GM21447 (cell line): ENCODE results near the gene RFX2.
"Not testable (repeated sequence)": the region's sequence is repeated elsewhere in the genome, so short reads cannot be mapped to it uniquely, and the experiment has no call there.

Experiments
- ATAC-seq: cut with Tn5 transposase; IDR thresholded peaks from one replicate; pipeline ENCODE4 v1.9.1; 2021; ENCODE audit not compliant: unreplicated experiment

RFX2 gene

DNA sequence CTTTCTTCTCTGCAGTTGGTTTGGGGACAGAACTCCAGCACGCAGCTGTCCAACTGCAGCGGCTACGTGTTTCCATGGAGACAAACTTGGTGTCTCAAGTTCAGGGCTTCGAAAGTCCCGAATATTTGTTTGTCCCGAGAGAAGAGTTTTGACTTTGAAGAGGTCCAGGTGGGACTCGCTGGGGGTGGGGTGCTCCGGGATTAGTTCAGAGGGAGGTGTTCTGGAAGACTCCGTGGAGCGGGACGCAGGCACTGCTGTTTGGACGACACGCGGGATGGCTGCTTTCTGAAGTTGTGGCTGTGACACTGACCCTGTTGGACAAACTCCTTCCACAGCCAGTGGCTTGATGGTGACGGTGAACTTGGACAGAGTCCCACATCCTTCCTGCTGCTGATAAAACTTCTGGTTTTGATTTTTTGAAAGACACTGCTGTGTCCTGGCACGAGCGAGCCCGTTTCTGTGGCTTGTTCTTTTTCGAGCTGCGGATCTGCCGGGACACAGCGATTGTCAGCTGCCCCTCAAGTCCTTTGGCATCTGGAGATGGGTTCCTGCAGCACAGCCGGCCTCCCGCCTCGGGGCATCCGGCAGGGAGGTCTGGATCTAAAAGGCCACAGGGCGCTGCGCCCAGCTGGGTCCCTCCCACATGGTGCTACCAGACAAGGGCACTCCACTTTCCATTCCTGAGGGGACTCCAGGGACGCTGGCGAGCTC, 116.5 kb downstream of the RFX2 start:
- ATAC-seq = no peak

DNA sequence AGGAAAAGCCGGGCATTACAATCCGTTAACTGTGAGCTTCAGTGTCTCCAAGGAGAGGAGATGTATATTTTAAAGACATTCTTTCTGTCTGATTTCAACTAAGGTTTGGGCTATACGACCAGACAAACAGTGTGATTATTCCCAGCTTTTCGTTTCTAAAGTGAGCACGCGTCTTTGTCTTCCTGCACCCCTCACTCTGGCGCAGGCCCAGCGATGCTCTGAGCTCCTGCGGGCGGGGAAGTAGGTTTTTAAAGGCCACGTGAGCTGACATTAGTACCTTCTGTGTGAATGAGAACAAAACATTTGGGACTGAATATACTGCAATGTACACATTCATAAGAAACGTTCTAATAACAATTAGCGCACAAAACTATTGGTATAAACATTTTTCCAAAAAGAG, 117.1 kb downstream of the RFX2 start:
- ATAC-seq = no peak

DNA sequence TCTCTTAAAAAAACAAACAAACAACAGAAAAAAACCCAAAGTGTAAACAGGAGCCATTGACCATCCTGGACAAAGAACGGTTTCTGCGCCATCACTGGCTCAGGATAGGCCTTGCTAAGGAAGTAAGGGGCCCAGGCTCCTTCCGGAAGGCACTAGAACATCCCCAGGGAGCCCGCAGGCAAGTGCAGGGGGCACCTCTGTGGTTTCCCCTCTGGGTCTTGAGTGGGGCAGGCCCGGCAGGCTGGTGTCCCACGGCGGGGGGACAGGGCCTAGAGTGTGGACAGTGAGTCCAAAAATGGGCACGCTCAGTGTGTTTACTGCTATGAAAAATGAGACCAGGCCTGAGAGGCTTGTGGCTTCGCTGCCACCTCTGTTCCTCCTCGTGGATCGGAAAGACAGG, 117.5 kb downstream of the RFX2 start:
- no peak for ATAC-seq

DNA sequence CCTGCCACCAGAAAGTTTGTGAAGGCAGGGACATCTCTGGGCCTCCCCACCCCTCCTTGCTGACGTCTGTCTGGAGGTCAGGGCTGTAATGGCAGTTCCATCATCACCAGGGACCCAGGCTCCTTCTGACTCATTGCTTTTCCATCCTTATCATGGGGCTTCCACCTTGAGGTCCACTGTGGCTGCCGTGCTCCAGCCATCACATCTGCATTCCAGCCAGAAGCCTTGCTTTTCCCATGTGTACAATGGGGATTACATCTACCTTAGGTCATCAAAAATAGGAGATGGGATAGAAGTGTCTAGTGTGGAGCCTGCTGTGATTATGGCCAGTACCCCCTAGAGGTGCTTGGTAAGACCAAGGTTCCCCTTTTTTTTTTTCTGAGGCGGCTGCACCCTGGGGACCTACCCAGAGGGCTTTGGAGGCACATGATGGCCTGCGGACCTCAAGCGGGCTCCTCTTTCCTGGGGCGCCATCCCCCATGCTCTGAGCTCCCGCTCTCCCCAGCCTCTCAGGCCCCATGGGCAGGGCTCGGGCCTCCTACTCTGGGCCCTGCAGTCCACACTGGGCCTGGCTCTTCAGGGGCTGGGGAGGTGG, 119.0 kb downstream of the RFX2 start:
- ATAC-seq = no peak

DNA sequence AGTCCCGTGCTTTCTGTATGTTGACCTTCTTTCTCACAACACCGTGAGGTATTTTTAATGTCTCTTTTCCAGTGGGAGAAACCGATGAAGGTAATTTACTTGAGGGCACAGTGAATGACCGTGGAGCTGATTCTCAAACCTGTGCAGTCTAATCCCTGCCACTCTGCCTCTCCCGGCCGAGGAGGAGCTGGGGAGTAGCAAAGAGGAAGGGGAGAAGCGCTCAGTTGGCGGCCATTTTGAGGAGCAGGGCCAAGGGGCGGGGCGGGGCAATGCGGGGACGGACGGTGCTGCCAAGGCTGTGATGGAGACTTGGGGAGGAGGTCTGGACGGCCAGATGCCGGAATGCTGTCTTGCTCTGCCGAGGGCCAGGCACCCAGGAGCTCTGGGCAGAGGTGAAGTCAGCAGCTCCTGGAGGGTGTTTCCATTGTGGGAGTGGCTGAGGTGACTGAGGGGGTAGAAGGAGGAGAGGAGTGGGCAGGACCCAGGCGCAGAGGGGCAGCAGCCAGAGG, 120.0 kb downstream of the RFX2 start:
- no peak for ATAC-seq

DNA sequence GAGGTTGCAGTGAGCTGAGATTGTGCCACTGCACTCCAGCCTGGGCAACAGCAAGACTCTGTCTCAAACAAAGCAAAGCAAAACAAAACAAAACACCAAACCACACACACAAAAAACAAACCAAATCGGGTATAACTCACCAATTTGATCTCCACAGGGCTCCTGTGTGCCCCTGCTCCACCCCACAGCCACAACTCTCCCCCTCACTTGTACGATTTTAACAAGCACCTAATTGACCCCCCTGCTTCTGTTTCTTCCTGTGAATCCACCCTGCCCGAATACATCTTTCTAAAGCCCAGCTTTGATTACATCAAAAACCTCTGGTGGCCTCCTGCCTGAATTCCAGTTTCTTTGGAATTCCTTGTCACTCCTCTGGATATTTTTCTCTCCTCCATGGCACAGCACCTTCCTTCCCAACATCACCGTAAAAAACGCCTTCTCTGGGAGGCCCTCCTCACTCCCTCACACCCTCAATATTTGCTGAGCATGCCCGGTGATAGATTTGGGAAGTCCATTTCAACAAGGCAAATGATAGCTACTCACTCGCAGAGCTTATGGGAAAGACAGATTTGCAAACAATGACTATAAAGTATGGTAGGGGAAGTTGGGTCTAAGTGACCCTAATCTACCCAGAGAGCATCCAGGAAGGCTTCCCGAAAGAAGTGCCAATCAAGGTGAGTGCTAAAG, 120.8 kb downstream of the RFX2 start:
- no peak for ATAC-seq

DNA sequence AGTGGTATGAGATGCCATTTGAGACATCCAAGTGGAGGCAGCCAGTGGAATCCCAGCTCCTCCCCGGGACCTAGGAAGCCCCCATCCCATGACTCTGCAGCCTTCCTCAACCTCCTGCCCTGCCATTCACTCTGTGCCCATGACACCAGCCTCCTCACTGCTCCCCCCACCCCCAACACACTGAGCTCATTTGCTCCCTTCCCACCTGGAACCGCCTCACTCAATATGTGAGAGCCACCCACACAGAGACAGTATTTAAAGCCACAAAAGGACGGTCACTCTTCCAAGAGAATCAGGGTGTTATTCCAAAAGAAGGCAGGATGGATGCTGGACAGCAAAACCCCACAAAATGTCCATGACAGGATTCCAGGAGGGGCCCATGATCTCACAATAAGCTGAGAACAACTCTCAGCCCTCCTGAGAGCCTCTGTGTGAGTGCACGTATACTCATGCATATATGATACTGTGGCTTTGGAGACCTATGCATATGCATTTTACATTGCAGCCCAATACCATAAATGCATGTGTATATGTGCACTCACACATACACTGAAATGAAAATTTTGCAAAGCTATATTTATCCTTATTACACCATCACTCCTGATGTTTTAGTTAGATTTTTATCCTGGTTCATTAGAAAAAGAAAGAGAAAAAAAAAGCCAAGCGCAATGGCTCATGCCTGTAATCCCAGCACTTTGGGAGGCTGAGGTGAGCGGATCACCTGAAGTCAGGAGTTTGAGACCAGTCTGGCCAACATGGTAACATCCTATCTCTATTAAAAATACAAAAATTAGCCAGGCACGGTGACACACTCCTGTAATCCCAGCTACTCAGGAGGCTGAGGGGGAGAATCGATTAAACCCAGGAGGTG, 121.5 kb downstream of the RFX2 start:
- ATAC-seq = no peak

DNA sequence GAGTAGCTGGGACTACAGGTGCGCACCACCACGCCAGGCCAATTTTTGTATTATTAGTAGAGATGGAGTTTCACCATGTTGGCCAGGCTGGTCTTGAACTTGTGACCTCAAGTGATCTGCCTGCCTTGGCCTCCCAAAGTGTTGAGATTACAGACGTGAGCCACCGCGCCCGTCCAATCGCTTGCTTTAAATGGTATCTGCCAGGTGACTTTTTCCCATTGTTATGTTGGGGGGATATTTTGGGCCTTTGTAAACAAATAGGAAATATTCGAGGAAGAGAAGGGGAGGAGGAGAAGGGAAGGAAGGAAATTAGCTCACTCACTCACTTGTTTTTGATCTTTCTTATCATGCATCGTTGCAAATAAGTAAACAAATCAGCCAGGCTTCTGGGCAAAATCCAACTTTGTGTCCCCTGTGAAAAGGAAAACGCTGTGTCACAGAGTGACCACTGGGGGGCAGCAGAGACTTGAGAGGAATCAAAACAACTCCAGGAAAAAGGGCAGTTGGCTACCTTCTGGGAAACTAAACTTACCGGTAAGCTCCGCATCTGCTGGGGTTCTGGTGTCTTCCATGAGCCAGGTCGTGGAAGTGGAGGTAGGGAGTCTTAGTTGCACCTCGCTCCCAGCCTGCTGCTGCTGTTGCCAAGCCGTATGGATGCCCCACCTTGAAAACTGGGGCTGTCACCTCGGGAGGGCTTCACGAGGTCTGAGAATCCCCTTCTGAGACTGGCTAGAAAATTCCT, 123.1 kb downstream of the RFX2 start:
- no peak for ATAC-seq

DNA sequence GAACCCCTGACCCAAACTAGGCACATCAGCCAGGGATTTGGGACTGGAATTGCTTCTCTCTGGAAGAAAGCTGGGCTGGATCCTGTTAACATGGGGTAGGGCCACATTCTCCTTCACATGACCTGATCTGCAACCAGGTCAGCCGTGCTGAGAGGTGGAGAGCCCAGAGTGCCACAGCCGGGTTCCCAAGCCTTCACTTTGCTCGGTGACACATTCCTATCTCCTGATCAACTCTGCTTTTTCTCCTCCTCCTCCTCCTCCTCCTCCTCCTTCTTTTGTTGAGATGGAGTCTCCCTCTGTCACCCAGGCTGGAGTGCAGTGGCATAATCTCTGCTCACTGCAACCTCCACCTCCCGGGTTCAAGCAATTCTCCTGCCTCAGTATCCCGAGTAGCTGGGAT, 124.5 kb downstream of the RFX2 start:
- not testable (repeated sequence) for ATAC-seq

DNA sequence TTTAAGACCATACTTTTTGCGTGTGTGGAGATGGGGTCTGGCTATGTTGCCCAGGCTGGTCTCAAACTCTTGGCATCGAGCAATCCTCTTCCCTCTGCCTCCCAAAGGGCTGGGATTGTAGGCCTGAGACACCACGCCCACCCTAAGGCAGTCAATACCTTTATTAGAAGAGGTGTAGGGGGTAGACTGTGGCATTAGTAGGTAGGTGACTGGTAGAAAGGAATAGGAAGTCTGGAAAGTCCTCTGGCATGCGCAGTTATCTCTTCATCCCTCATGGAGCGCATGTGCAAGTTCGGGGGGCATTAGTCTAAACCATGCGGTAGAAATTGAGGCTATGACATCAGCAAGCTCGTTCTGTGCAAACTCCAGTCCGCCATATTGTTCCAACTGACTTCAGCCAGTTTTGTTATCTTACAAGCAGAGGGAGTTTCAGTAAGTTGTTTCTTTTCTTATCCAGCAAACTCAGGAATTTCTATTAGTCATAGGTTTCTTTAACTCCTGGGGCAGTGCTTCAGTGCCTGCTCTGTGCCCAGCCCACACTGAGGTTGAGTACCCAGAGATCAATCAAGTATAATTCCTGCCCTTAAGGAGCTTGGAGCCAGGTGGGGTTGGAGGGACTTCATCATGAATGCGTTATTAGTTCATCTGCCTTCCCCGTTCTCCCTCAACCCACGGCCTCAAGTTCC, 125.1 kb downstream of the RFX2 start:
- no peak for ATAC-seq

DNA sequence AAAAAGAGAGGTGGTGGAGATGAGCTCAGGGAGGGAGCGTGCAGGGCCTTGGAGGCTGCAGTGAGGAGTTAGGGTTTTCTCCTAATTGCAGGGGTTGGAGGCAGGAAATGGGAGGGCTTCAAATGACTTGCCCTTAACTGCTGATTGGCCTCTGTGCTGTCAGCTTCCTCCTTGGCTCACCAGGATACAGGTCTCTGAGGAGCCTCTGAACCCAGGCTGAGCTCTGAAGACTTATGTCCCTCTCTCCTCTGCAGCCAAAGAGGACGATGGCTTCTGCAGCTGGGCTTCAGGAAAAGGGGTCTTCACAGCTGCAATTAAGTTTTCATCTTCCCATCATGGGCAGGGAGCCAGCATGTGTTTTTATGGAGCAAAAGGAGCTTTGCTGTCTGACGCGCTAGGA, 125.7 kb downstream of the RFX2 start:
- no peak for ATAC-seq

DNA sequence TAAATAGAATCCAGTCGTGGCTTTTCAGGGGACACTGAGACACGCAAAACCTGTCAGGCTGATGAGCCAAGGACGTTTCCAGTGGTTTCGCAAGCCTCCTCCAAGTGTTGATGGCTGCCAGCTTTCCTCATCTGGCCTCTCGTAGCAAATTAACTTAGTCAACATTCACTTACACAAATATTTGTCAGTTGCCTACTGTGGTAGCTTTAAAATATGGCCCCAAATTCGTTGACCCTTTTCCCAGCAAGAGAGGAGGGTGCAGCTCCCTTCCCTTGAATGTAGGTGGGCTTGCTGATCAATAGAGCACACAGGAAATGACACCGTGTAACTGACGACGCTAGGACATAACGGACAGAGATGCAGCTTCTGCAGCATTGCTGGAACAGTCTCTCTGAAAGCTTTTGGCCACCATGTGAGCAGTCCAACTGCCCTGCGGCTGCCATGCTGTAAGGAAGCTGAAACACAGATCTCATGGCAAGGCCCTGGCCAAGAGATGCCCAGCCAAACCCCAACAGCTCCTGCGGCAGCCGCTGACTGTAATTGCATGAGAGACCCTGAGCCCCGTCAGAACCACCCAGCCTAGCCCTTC, 126.8 kb downstream of the RFX2 start:
- no peak for ATAC-seq

DNA sequence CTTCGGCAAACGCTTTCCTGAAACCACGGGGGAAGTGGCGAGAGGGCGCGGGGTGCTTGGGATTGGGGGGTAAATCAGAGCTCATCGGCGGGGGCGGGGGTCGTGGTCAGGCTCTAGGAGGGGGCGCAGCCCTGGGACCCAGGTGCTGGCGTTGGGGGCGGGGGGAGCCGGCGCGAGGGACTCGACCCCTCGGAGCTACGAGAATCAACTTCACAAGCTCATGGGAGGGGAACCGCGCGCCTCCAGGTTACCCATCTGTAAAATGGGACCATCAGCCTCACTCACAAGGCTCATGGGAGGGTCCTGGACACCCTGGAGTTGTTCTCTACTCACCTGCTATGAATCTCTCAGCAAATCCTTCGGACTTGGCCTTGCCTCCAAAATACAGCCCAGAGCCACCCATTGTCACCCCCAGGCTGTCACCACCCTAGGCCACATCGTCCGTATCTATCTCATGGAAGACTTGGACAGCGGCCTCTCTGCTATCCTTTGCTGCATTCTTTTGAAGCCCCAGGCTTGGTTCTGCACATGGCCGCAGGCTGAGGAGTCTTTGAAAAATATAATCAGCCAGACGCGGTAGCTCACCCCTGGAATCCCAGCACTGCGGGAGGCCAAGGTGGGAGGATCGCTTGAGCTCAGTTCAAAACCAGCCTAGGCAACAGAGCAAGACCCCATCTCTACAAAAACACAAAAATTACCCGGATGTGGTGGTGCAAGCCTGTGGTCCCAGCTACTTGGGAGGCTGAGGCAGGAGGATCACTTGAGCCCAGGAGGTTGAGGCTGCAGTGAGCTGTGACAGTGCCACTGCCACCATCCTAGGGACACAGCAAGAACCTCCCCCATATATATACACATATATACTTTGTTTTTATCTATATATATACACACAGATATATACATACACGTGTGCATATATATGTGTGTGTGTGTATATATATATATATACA, 131.4 kb downstream of the RFX2 start:
- ATAC-seq = no peak

DNA sequence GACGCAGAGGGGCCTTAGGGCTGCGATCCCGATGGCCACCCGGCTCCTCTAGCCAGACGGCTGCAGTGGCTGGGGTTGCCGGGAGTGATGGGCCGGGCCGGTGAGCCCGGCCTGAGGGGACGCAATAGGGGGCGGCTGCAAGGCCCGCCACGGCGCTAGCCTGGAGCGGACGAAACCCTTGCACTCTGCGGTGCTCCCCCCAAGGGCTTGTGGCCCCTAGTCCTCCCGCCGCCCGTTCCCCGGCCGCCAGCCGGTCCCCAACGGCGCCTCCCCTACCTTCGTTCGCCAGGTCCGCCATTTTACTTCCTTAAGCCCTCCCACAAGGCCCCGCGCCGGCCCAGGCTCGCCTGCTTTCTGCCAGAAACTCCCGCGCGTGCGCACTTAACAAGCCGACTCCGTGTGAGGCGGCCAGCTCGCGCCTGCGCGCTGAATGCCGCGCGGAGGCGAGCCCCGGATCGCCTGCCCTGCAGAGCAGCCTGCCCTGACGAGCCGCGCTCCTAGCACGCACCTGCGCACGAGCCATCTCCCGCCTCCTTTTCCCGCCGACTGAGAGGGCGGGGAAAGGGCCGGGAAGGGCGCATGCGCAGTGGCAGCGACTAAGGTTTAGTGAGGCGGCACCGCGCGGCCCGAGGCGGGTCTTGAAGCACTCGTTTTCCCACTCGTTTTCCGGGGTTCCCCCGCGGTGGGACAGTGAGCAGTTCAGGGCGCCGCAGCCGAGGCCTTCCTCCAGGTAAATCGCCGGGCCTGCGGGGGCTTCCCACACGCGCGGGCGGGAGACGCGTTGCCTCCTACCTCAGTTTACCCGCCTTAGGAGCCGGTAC, 132.3 kb downstream of the RFX2 start, which contains the start of gene RANBP3:
Gene RANBP3, minus strand, starts transcription at position 356 of the 821 bp plus-strand sequence. Its CDS starts 58 bp downstream, at position 298.
- peak; percentile 79 for ATAC-seq

DNA sequence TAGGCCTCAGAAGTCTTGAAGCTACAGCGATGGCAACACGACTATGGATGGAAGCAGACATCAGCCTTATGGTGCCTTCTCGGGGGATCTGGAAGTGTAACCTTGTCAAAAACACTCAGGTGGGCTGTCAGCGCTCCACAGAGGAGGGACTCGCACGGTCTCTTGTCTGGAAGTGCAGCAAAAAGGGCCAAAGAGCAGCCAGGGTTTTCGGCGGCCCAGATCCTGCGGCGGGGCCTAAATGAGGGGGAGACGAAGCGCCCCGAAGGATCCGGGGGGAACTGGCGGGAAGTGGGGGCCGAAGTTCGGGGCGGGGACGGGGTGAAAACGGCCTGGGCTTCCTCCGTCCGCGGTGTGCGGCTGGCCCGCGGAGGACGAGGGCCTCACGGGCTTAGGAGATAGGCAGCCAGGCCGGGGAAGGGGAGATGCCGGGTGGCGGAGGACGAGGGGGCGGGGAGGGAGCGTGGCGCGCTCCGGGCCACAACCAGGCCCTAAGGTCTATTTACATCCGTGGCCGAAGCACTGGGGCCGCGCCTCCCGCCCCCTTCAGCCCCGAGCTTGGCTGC, 133.0 kb downstream of the RFX2 start:
- ATAC-seq = peak; percentile 12

DNA sequence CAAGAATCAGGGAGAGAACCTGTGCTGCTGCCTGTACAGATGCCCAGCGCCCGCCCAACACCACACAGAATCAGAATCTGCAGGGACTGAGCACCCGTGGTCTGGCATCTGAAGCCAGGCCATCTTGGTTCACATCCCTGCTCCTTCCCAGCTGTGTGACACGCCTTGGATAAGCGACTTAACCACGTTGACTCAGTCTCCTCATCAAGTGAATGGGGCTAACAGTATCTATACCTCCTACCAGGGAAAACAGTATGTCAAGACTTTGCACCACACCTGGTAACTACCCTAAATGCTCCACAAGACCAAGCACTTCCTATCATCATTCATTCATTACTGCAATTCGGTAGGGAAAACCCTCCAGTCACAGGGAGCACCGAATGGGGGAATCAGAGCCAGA, 133.5 kb downstream of the RFX2 start:
- ATAC-seq = no peak

DNA sequence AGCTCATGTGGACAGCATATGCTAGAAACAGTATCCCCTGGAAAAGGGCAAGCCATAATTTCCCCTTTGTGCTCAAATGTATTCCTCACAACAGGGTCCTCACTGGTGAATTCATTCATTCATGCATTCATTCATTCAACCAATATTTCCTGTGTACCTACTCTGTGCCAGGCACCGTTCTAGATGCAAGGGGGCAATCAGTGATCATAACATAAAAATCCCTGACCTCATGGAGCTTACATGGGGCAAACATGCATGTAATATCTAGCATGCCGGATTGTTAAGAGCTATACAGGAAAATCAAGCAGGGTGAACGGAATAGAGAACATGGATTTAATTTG, 134.9 kb downstream of the RFX2 start:
- no peak for ATAC-seq
